HG03520 (cell line): ENCODE measurements around the gene CACNG1.

Experiments used
- ATAC-seq: cut with Tn5 transposase; IDR thresholded peaks from one replicate; pipeline ENCODE4 v1.9.1; 2021; ENCODE audit warnings: mild to moderate bottlenecking, moderate library complexity; ENCODE audit not compliant: unreplicated experiment

Gene CACNG1

GRCh38 chr17:67044016-67044772 is at the start of gene CACNG1:
TSS of gene CACNG1 (plus strand) at chr17:67044554. CDS start at chr17:67044661, 107 bp downstream.
- no peak for ATAC-seq

GRCh38 chr17:66994930-66995535 is 49.3 kb upstream of the CACNG1 start:
- no peak for ATAC-seq

GRCh38 chr17:66995944-66996343 is 48.4 kb upstream of the CACNG1 start:
- ATAC-seq = no peak

GRCh38 chr17:66996926-66997325 is 47.4 kb upstream of the CACNG1 start:
- no peak for ATAC-seq

GRCh38 chr17:67003231-67003630 is 41.1 kb upstream of the CACNG1 start:
- no peak for ATAC-seq

GRCh38 chr17:67004181-67004580 is 40.2 kb upstream of the CACNG1 start:
- ATAC-seq = no peak

- ATAC-seq = no peak
These were observed 37.1 kb upstream of the CACNG1 start for GRCh38 chr17:67007266-67007665.

- ATAC-seq = no peak
These were observed 36.3 kb upstream of the CACNG1 start for GRCh38 chr17:67008101-67008500.

- ATAC-seq = no peak
These were observed 32.7 kb upstream of the CACNG1 start for GRCh38 chr17:67011527-67012175.

GRCh38 chr17:67013891-67014290 is 30.5 kb upstream of the CACNG1 start:
- no peak for ATAC-seq

GRCh38 chr17:67015001-67015400 is 29.4 kb upstream of the CACNG1 start:
- no peak for ATAC-seq

GRCh38 chr17:67016039-67016762 is 28.2 kb upstream of the CACNG1 start:
- no peak for ATAC-seq

GRCh38 chr17:67017910-67018309 is 26.4 kb upstream of the CACNG1 start:
- ATAC-seq = no peak

- no peak for ATAC-seq
These were observed 25.6 kb upstream of the CACNG1 start for GRCh38 chr17:67018471-67019434.

GRCh38 chr17:67019809-67020208 is 24.5 kb upstream of the CACNG1 start:
- no peak for ATAC-seq

GRCh38 chr17:67020293-67020766 is 24.0 kb upstream of the CACNG1 start:
- no peak for ATAC-seq

GRCh38 chr17:67021196-67021595 is 23.2 kb upstream of the CACNG1 start:
- no peak for ATAC-seq

GRCh38 chr17:67021743-67022450 is 22.5 kb upstream of the CACNG1 start:
- ATAC-seq = no peak

- no peak for ATAC-seq
These were observed 21.9 kb upstream of the CACNG1 start for GRCh38 chr17:67022451-67022810.

- ATAC-seq = no peak
These were observed 19.6 kb upstream of the CACNG1 start for GRCh38 chr17:67024736-67025135.
